Loucy (cell line): Measurements from ENCODE around the gene TMEM255A.

Source experiments
- EZH2phosphoT487 ChIP-seq: fragments of 200-600 bp; IDR thresholded peaks from 2 replicates; pipeline ENCODE4 v1.6.1; 2018; ENCODE audit warnings: antibody characterized with exemption, mild to moderate bottlenecking, moderate library complexity, borderline replicate concordance
- TF ChIP-seq, protein P1 (sequence below): fragments of 200-600 bp; sonication (generic); conservative IDR thresholded peaks from 2 replicates; pipeline ENCODE4 v1.5.1; 2014; ENCODE audit warnings: mild to moderate bottlenecking, antibody characterized with exemption, low read length

DNA sequence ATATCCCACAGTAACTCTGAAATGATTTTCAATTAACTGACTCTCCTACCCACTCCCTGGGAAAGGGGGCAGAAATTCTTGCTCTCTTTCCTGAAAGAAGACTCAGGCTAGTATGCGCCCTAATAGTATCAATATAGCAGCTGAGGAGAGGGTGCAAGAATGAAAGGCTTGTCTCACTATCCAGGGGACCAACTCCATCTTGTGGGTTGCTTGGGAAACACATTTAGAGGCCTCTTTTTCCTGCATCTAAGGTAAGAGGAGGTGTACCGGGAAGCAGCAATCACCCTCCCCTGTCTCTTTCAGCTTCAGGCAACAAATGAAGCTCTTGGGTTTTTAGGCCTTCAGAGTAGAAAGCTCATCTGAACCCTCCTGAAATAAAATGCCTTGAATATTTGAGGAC lies 11.3 kb downstream of the TMEM255A start:
- TF ChIP-seq, protein P1, sequence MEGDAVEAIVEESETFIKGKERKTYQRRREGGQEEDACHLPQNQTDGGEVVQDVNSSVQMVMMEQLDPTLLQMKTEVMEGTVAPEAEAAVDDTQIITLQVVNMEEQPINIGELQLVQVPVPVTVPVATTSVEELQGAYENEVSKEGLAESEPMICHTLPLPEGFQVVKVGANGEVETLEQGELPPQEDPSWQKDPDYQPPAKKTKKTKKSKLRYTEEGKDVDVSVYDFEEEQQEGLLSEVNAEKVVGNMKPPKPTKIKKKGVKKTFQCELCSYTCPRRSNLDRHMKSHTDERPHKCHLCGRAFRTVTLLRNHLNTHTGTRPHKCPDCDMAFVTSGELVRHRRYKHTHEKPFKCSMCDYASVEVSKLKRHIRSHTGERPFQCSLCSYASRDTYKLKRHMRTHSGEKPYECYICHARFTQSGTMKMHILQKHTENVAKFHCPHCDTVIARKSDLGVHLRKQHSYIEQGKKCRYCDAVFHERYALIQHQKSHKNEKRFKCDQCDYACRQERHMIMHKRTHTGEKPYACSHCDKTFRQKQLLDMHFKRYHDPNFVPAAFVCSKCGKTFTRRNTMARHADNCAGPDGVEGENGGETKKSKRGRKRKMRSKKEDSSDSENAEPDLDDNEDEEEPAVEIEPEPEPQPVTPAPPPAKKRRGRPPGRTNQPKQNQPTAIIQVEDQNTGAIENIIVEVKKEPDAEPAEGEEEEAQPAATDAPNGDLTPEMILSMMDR = peak; percentile 45
- TF ChIP-seq EZH2phosphoT487 = no peak
